GM23338 (cell line): ENCODE results near the gene CHN1. TPM values are rescaled to one million over a fixed set of nuclear protein-coding genes. Genes with fewer than 3 reads are reported as not detected.
A peak's percentile ranks its signal among the peaks of the same experiment; 100 is the strongest.

Experiments
- ATAC-seq: fragments of 200-7000 bp; cut with Tn5 transposase; 3 replicates; pipeline ENCODE4 v1.9.1; 2020
- DNase-seq: peaks from one replicate; pipeline ENCODE4 v3.0.0-alpha.2; 2015; ENCODE audit warnings: low spot score
- H2AFZ ChIP-seq: fragments of 200-600 bp; sonication (generic); 2 replicates; pipeline ENCODE4 v1.8.0; 2016; ENCODE audit warnings: antibody characterized with exemption, mild to moderate bottlenecking, moderate library complexity
- H3F3A ChIP-seq: fragments of 200-600 bp; sonication (generic); replicated peaks from 2 replicates; pipeline ENCODE4 v1.8.0; 2017; ENCODE audit warnings: antibody characterized with exemption, mixed run types, low read depth
- H3K27ac ChIP-seq: fragments of 200-600 bp; sonication (generic); 2 replicates; pipeline ENCODE4 v1.6.1; 2016; ENCODE audit warnings: low read depth
- H3K27me3 ChIP-seq: fragments of 200-600 bp; sonication (generic); 2 replicates; pipeline ENCODE4 v1.8.0; 2016; ENCODE audit warnings: mild to moderate bottlenecking, mixed run types, moderate library complexity; ENCODE audit not compliant: insufficient read depth
- H3K36me3 ChIP-seq: fragments of 200-600 bp; sonication (generic); 2 replicates; pipeline ENCODE4 v1.8.0; 2016; ENCODE audit warnings: mild to moderate bottlenecking; ENCODE audit not compliant: insufficient read depth
- H3K4me1 ChIP-seq: fragments of 200-600 bp; sonication (generic); 2 replicates; pipeline ENCODE4 v1.8.0; 2016; ENCODE audit warnings: mild to moderate bottlenecking, moderate library complexity; ENCODE audit not compliant: insufficient read depth
- H3K4me2 ChIP-seq: fragments of 200-600 bp; sonication (generic); 2 replicates; pipeline ENCODE4 v1.7.1; 2017; ENCODE audit warnings: mixed run types
- H3K4me3 ChIP-seq: fragments of 200-600 bp; sonication (generic); 2 replicates; pipeline ENCODE4 v1.6.1; 2016; ENCODE audit warnings: mixed run types
- H3K79me2 ChIP-seq: fragments of 200-600 bp; sonication (generic); replicated peaks from 2 replicates; pipeline ENCODE4 v1.8.0; 2017; ENCODE audit warnings: mild to moderate bottlenecking; ENCODE audit not compliant: insufficient read depth
- H3K9me2 ChIP-seq: fragments of 200-600 bp; sonication (generic); 2 replicates; pipeline ENCODE4 v1.8.0; 2017; ENCODE audit not compliant: insufficient read depth
- H4K20me1 ChIP-seq: fragments of 200-600 bp; sonication (generic); replicated peaks from 2 replicates; pipeline ENCODE4 v1.8.0; 2017; ENCODE audit warnings: mild to moderate bottlenecking; ENCODE audit not compliant: insufficient read depth
- H3K27ac Mint-ChIP-seq: 2 replicates; pipeline ENCODE4 v1.8.0; 2020; ENCODE audit warnings: inconsistent platforms, mild to moderate bottlenecking, moderate library complexity, mixed read lengths
- H3K27me3 Mint-ChIP-seq: 3 replicates; pipeline ENCODE4 v1.8.0; 2022; ENCODE audit warnings: low read depth, mild to moderate bottlenecking, moderate library complexity, mixed read lengths, inconsistent platforms; ENCODE audit not compliant: insufficient read depth, poor library complexity
- H3K36me3 Mint-ChIP-seq: 3 replicates; pipeline ENCODE4 v1.8.0; 2021; ENCODE audit warnings: low read depth, mild to moderate bottlenecking, inconsistent platforms, moderate library complexity, mixed read lengths
- H3K4me1 Mint-ChIP-seq: 3 replicates; pipeline ENCODE4 v1.8.0; 2020; ENCODE audit warnings: mild to moderate bottlenecking, inconsistent platforms, mixed read lengths
- H3K4me3 Mint-ChIP-seq: 3 replicates; pipeline ENCODE4 v1.8.0; 2021; ENCODE audit warnings: moderate library complexity, mild to moderate bottlenecking, inconsistent platforms, mixed read lengths
- H3K9me3 Mint-ChIP-seq: 3 replicates; pipeline ENCODE4 v1.8.0; 2020; ENCODE audit warnings: moderate library complexity, mild to moderate bottlenecking, inconsistent platforms, mixed read lengths
- EZH2 ChIP-seq: fragments of 200-600 bp; sonication (generic); IDR thresholded peaks from one replicate; pipeline ENCODE4 v1.8.0; 2017; ENCODE audit warnings: antibody characterized with exemption, mild to moderate bottlenecking, low read depth; ENCODE audit not compliant: unreplicated experiment
- EZH2phosphoT487 ChIP-seq: fragments of 200-600 bp; sonication (generic); IDR thresholded peaks from one replicate; pipeline ENCODE4 v1.8.1; 2018; ENCODE audit warnings: antibody characterized with exemption; ENCODE audit not compliant: unreplicated experiment
- JUNB ChIP-seq: IDR thresholded peaks from one replicate; pipeline ENCODE4 v1.6.1; 2016; ENCODE audit warnings: antibody characterized with exemption; ENCODE audit not compliant: unreplicated experiment
- POLR2AphosphoS5 ChIP-seq: IDR thresholded peaks from 2 replicates; pipeline ENCODE4 v1.6.1; 2016; ENCODE audit warnings: antibody characterized with exemption, low read depth
- STAT1 ChIP-seq: IDR thresholded peaks from one replicate; pipeline ENCODE4 v1.6.1; 2016; ENCODE audit warnings: antibody characterized with exemption; ENCODE audit not compliant: unreplicated experiment
- ZNF114 ChIP-seq: fragments of 250-450 bp; sonication (Bioruptor Pico); IDR thresholded peaks from 2 replicates; pipeline ENCODE4 v1.5.0; 2020; ENCODE audit warnings: mild to moderate bottlenecking, moderate library complexity
- polyA plus RNA-seq: library from polyadenylated mRNA; unstranded; fragments of >200 nt; fragmentation: Nextera tagmentation; extraction: Ambion mirVana; gene quantifications from 2 replicates; pipeline ENCODE4 v1.2.1, GENCODE V29; 2016
- total RNA-seq: library from RNA; depleted of rRNA; stranded (reverse); fragments of >200 nt; shearing (Covaris generic); gene quantifications from 2 replicates; pipeline ENCODE4 v1.2.3, GENCODE V29; 2014
- TF ChIP-seq, protein P1 (sequence below): fragments of 250-450 bp; sonication (Bioruptor Pico); IDR thresholded peaks from 2 replicates; pipeline ENCODE4 v1.5.0; 2020; ENCODE audit warnings: mild to moderate bottlenecking, moderate library complexity
- TF ChIP-seq, protein P2 (sequence below), 2 experiments: fragments of 200-600 bp in 1 of 2; sonication (generic) in 1 of 2; conservative IDR thresholded peaks; 2 replicates each; pipeline versions ENCODE4 v1.5.1 to v1.6.1; 2016 to 2017; ENCODE audit warnings: antibody characterized with exemption in 2 of 2, low read depth in 2 of 2, mild to moderate bottlenecking in 2 of 2, moderate library complexity in 1 of 2
- TF ChIP-seq, protein P3 (sequence below): IDR thresholded peaks from 2 replicates; pipeline ENCODE4 v1.6.1; 2016; ENCODE audit warnings: antibody characterized with exemption

The CHN1 gene
- total and polyA plus RNA-seq, 2 experiments from 2014 or later, result 28.1 to 36.5 TPM

- TF ChIP-seq, protein P1, sequence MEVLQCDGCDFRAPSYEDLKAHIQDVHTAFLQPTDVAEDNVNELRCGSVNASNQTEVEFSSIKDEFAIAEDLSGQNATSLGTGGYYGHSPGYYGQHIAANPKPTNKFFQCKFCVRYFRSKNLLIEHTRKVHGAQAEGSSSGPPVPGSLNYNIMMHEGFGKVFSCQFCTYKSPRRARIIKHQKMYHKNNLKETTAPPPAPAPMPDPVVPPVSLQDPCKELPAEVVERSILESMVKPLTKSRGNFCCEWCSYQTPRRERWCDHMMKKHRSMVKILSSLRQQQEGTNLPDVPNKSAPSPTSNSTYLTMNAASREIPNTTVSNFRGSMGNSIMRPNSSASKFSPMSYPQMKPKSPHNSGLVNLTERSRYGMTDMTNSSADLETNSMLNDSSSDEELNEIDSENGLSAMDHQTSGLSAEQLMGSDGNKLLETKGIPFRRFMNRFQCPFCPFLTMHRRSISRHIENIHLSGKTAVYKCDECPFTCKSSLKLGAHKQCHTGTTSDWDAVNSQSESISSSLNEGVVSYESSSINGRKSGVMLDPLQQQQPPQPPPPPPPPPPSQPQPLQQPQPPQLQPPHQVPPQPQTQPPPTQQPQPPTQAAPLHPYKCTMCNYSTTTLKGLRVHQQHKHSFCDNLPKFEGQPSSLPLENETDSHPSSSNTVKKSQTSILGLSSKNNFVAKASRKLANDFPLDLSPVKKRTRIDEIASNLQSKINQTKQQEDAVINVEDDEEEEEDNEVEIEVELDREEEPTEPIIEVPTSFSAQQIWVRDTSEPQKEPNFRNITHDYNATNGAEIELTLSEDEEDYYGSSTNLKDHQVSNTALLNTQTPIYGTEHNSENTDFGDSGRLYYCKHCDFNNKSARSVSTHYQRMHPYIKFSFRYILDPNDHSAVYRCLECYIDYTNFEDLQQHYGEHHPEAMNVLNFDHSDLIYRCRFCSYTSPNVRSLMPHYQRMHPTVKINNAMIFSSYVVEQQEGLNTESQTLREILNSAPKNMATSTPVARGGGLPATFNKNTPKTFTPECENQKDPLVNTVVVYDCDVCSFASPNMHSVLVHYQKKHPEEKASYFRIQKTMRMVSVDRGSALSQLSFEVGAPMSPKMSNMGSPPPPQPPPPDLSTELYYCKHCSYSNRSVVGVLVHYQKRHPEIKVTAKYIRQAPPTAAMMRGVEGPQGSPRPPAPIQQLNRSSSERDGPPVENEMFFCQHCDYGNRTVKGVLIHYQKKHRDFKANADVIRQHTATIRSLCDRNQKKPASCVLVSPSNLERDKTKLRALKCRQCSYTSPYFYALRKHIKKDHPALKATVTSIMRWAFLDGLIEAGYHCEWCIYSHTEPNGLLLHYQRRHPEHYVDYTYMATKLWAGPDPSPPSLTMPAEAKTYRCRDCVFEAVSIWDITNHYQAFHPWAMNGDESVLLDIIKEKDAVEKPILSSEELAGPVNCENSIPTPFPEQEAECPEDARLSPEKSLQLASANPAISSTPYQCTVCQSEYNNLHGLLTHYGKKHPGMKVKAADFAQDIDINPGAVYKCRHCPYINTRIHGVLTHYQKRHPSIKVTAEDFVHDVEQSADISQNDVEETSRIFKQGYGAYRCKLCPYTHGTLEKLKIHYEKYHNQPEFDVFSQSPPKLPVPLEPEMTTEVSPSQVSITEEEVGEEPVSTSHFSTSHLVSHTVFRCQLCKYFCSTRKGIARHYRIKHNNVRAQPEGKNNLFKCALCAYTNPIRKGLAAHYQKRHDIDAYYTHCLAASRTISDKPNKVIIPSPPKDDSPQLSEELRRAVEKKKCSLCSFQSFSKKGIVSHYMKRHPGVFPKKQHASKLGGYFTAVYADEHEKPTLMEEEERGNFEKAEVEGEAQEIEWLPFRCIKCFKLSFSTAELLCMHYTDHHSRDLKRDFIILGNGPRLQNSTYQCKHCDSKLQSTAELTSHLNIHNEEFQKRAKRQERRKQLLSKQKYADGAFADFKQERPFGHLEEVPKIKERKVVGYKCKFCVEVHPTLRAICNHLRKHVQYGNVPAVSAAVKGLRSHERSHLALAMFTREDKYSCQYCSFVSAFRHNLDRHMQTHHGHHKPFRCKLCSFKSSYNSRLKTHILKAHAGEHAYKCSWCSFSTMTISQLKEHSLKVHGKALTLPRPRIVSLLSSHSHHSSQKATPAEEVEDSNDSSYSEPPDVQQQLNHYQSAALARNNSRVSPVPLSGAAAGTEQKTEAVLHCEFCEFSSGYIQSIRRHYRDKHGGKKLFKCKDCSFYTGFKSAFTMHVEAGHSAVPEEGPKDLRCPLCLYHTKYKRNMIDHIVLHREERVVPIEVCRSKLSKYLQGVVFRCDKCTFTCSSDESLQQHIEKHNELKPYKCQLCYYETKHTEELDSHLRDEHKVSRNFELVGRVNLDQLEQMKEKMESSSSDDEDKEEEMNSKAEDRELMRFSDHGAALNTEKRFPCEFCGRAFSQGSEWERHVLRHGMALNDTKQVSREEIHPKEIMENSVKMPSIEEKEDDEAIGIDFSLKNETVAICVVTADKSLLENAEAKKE (CRISPR knock-in tag), result no peak
- no peak for TF ChIP-seq STAT1
- no peak for TF ChIP-seq POLR2AphosphoS5
- no peak for TF ChIP-seq EZH2
- TF ChIP-seq, protein P2, sequence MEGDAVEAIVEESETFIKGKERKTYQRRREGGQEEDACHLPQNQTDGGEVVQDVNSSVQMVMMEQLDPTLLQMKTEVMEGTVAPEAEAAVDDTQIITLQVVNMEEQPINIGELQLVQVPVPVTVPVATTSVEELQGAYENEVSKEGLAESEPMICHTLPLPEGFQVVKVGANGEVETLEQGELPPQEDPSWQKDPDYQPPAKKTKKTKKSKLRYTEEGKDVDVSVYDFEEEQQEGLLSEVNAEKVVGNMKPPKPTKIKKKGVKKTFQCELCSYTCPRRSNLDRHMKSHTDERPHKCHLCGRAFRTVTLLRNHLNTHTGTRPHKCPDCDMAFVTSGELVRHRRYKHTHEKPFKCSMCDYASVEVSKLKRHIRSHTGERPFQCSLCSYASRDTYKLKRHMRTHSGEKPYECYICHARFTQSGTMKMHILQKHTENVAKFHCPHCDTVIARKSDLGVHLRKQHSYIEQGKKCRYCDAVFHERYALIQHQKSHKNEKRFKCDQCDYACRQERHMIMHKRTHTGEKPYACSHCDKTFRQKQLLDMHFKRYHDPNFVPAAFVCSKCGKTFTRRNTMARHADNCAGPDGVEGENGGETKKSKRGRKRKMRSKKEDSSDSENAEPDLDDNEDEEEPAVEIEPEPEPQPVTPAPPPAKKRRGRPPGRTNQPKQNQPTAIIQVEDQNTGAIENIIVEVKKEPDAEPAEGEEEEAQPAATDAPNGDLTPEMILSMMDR (conservative IDR thresholded peaks at IDR 0.05; ENCODE audit: low read depth in 2 of 2), result no peak
Observed at GRCh38 chr2:174874085-174874484, 131.1 kb downstream of the CHN1 start (continued).

- H3K4me1 Mint-ChIP-seq, result peaks cover 31% of the 10 kb centered on the region
- H4K20me1 ChIP-seq, result no peaks in the 10 kb centered on the region
- TF ChIP-seq ZNF114 (CRISPR knock-in tag) (no peak), EZH2 (no peak), EZH2phosphoT487 (no peak), JUNB (no peak), STAT1 (no peak)
- TF ChIP-seq, protein P3, sequence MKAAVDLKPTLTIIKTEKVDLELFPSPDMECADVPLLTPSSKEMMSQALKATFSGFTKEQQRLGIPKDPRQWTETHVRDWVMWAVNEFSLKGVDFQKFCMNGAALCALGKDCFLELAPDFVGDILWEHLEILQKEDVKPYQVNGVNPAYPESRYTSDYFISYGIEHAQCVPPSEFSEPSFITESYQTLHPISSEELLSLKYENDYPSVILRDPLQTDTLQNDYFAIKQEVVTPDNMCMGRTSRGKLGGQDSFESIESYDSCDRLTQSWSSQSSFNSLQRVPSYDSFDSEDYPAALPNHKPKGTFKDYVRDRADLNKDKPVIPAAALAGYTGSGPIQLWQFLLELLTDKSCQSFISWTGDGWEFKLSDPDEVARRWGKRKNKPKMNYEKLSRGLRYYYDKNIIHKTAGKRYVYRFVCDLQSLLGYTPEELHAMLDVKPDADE, result no peak
- TF ChIP-seq, protein P2 (conservative IDR thresholded peaks at IDR 0.05; ENCODE audit: low read depth in 2 of 2), result no peak
Observed at GRCh38 chr2:174873471-174873870, 131.7 kb downstream of the CHN1 start.

More at GRCh38 chr2:174873471-174873870, 131.7 kb downstream of the CHN1 start:
- Histone ChIP-seq H3K79me2 (no peaks in the 10 kb centered on the region), H3K4me1 (peaks cover 31% of the 10 kb centered on the region), H3K27ac (peak overlapping the region; percentile 15; the same call in 1 of the 2 replicates), H3K4me3 (no peak overlapping the region), H3K4me2 (0 out of 2 replicates have a peak overlapping the region, but pooled peaks have one; percentile 13), H3K36me3 (no peaks in the 10 kb centered on the region), H3K27me3 (no peaks in the 10 kb centered on the region), H3K9me2 (0 out of 2 replicates have a peak, but pooled peaks cover 3% of the 10 kb centered on the region), H2AFZ (no peak overlapping the region), H3F3A (no peaks in the 10 kb centered on the region)
- Mint-ChIP-seq H3K4me3 (no peak overlapping the region), H3K27me3 (no peaks in the 10 kb centered on the region), H3K9me3 (no peaks in the 10 kb centered on the region), H3K27ac (peak overlapping the region; percentile 63), H3K36me3 (peaks cover 30% of the 10 kb centered on the region; the same call in 2 of the 3 replicates)
- peak; percentile 34; the same call in 2 of the 3 replicates for ATAC-seq
- DNase-seq, result peak; percentile 38
